Peyer's patch (tissue), 4 donors: ENCODE measurements around the gene CACNA2D4.

ENCODE experiments used
- CTCF ChIP-seq, 6 experiments: fragments of 450-650 bp in 4 of 6; fragments of 200-600 bp in 2 of 6; sonication (generic) in 1 of 6; IDR thresholded peaks; one replicate each; pipeline ENCODE4 v1.5.1; 2017 to 2019; ENCODE audit warnings: antibody characterized with exemption in 6 of 6, mild to moderate bottlenecking in 3 of 6, moderate library complexity in 1 of 6
- POLR2A ChIP-seq, 2 donors: fragments of 450-650 bp; IDR thresholded peaks; one replicate each; pipeline ENCODE4 v1.5.1; 2017; ENCODE audit warnings: antibody characterized with exemption in 2 of 2, mild to moderate bottlenecking in 2 of 2, moderate library complexity in 2 of 2

DNA sequence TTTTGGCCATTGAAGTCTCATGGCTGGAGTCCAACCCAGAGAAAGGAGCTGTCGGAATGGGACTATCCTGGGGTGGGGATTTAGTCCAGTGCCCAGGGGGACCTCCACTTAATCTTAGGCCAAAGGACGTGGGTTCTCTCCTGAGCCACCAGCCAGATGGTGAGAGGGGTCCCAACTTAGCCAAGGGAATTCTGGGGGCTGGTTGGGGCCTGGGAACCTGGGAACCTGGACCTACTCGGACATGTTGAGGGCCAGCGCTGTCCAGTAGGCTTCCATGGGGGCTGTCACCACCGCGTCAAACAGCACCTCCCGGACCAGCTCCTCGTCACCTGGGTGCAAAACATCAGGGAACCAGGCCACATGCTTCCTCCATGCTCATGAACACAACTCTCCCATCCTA lies 64.7 kb downstream of the CACNA2D4 start:
- TF ChIP-seq CTCF (IDR thresholded peaks at IDR 0.05) (no peak), POLR2A (IDR thresholded peaks at IDR 0.05) (no peak)
